Stimulated activated CD4-positive, alpha-beta T cell treated with anti-CD3 and anti-CD28 coated beads, Interleukin-15, amount 100 ng/mL, for 1 hour (primary cell): ENCODE measurements around the gene F13A1.

Experiments
- DNase-seq, 2 donors: peaks; one replicate each; pipeline ENCODE4 v3.0.0-alpha.2; 2020; ENCODE audit warnings: low read depth in 1 of 2, low spot score in 1 of 2

F13A1 gene

GRCh38 chr6:6244624-6245023 is 75.8 kb downstream of the F13A1 start:
- DNase-seq = no peak

- no peak for DNase-seq
Measured at GRCh38 chr6:6243846-6244245, 76.6 kb downstream of the F13A1 start.

- DNase-seq = no peak
Measured at GRCh38 chr6:6239598-6240581, 80.6 kb downstream of the F13A1 start.

- no peak for DNase-seq
Measured at GRCh38 chr6:6236730-6237469, 83.6 kb downstream of the F13A1 start.

- DNase-seq = no peak
Measured at GRCh38 chr6:6235786-6236185, 84.7 kb downstream of the F13A1 start.

GRCh38 chr6:6234963-6235362 is 85.5 kb downstream of the F13A1 start:
- DNase-seq = no peak

GRCh38 chr6:6230286-6230685 is 90.2 kb downstream of the F13A1 start:
- no peak for DNase-seq

GRCh38 chr6:6227896-6228295 is 92.6 kb downstream of the F13A1 start:
- DNase-seq = no peak

- DNase-seq = no peak
Measured at GRCh38 chr6:6225885-6226529, 94.5 kb downstream of the F13A1 start.

- no peak for DNase-seq
Measured at GRCh38 chr6:6224933-6225486, 95.5 kb downstream of the F13A1 start.

- DNase-seq = no peak
Measured at GRCh38 chr6:6221787-6222535, 98.5 kb downstream of the F13A1 start.

- no peak for DNase-seq
Measured at GRCh38 chr6:6220718-6221117, 99.7 kb downstream of the F13A1 start.

- no peak for DNase-seq
Measured at GRCh38 chr6:6219716-6220115, 100.7 kb downstream of the F13A1 start.

- DNase-seq = no peak
Measured at GRCh38 chr6:6218759-6219085, 101.7 kb downstream of the F13A1 start.

- no peak for DNase-seq
Measured at GRCh38 chr6:6217855-6218758, 102.4 kb downstream of the F13A1 start.

GRCh38 chr6:6210994-6211393 is 109.5 kb downstream of the F13A1 start:
- no peak for DNase-seq

GRCh38 chr6:6202886-6203285 is 117.6 kb downstream of the F13A1 start:
- DNase-seq = no peak

GRCh38 chr6:6201200-6201599 is 119.3 kb downstream of the F13A1 start:
- no peak for DNase-seq

GRCh38 chr6:6199678-6200077 is 120.8 kb downstream of the F13A1 start:
- no peak for DNase-seq

GRCh38 chr6:6196762-6197161 is 123.7 kb downstream of the F13A1 start:
- DNase-seq = no peak
